PC-3 (cell line): ENCODE results near the gene SSBP2. TPM values are rescaled to one million over a fixed set of nuclear protein-coding genes. Genes with fewer than 3 reads are reported as not detected.

Experiments used
- ATAC-seq: fragments of 200-7000 bp; cut with Tn5 transposase; 2 replicates; pipeline ENCODE4 v1.9.1; 2020; ENCODE audit warnings: mild to moderate bottlenecking, moderate library complexity
- BruUV-seq: library from RNA; stranded (reverse); fragments of 400-500 nt; replicated peaks from 2 replicates; lab custom pipeline; 2021; lab: Mats Ljungman, UMichigan
- CTCF ChIA-PET: fragments of 300-600 bp; sonication (Branson Sonifier 250); formaldehyde crosslinking; loops from one replicate; lab custom pipeline; 2022; ENCODE audit warnings: antibody characterized with exemption; lab: Charles Lee
- POLR2A ChIA-PET: fragments of 300-600 bp; sonication (Branson Sonifier 250); formaldehyde crosslinking; loops from one replicate; lab custom pipeline; 2022; ENCODE audit warnings: antibody characterized with exemption; ENCODE audit not compliant: unreplicated experiment; lab: Charles Lee
- DNase-seq: peaks from one replicate; pipeline ENCODE4 v3.0.0-alpha.2; 2015
- H2AFZ ChIP-seq: fragments of 300-600 bp; sonication (generic); 2 replicates; pipeline ENCODE4 v1.6.0; 2016; ENCODE audit warnings: antibody characterized with exemption, low read length
- H3F3A ChIP-seq: fragments of 300-600 bp; sonication (generic); one replicate; pipeline ENCODE4 v1.6.0; 2017; ENCODE audit warnings: antibody characterized with exemption, low read length, control low read depth, mild to moderate bottlenecking; ENCODE audit not compliant: unreplicated experiment
- H3K27ac ChIP-seq: fragments of 300-600 bp; sonication (generic); 2 replicates; pipeline ENCODE4 v1.5.1; 2016; ENCODE audit warnings: mild to moderate bottlenecking, low read length
- H3K27me3 ChIP-seq: fragments of 300-600 bp; sonication (generic); 2 replicates; pipeline ENCODE4 v1.6.1; 2016; ENCODE audit warnings: low read length, mixed read lengths
- H3K36me3 ChIP-seq: fragments of 300-600 bp; sonication (generic); 2 replicates; pipeline ENCODE4 v1.6.1; 2016; ENCODE audit warnings: low read depth, mixed run types, low read length, mixed read lengths
- H3K4me1 ChIP-seq: fragments of 300-600 bp; sonication (generic); 2 replicates; pipeline ENCODE4 v1.5.1; 2016; ENCODE audit warnings: low read length; ENCODE audit not compliant: insufficient read depth
- H3K4me2 ChIP-seq: fragments of 300-600 bp; sonication (generic); 2 replicates; pipeline ENCODE4 v1.6.0; 2016; ENCODE audit warnings: low read length
- H3K4me3 ChIP-seq: fragments of 300-600 bp; sonication (generic); 2 replicates; pipeline ENCODE4 v1.5.1; 2016; ENCODE audit warnings: mild to moderate bottlenecking, low read length, mixed read lengths
- H3K79me2 ChIP-seq: fragments of 300-600 bp; sonication (generic); 2 replicates; pipeline ENCODE4 v1.6.1; 2017; ENCODE audit warnings: low read length, mixed read lengths
- H3K9ac ChIP-seq: fragments of 300-600 bp; sonication (generic); 2 replicates; pipeline ENCODE4 v1.6.0; 2016; ENCODE audit warnings: mild to moderate bottlenecking, low read length
- H3K9me2 ChIP-seq: fragments of 300-600 bp; sonication (generic); replicated peaks from 2 replicates; pipeline ENCODE4 v1.6.1; 2016; ENCODE audit warnings: mixed run types, low read length, mixed read lengths
- H3K9me3 ChIP-seq: fragments of 300-600 bp; sonication (generic); 2 replicates; pipeline ENCODE4 v1.6.1; 2016; ENCODE audit warnings: low read length, mixed read lengths
- H4K20me1 ChIP-seq: fragments of 300-600 bp; sonication (generic); 2 replicates; pipeline ENCODE4 v1.6.1; 2016; ENCODE audit warnings: low read length, mixed read lengths
- CTCF ChIP-seq: fragments of 300-600 bp; sonication (generic); conservative IDR thresholded peaks from 2 replicates; pipeline ENCODE4 v1.5.1; 2017; ENCODE audit warnings: antibody characterized with exemption, low read depth, mild to moderate bottlenecking, low read length
- EZH2 ChIP-seq: fragments of 300-600 bp; sonication (generic); IDR thresholded peaks from one replicate; pipeline ENCODE4 v1.6.1; 2017; ENCODE audit warnings: antibody characterized with exemption, mild to moderate bottlenecking, low read length; ENCODE audit not compliant: unreplicated experiment
- EZH2phosphoT487 ChIP-seq: fragments of 300-600 bp; sonication (generic); IDR thresholded peaks from 2 replicates; pipeline ENCODE4 v1.6.1; 2018; ENCODE audit warnings: mild to moderate bottlenecking, antibody characterized with exemption, low read length, borderline replicate concordance
- intact Hi-C: fragments of 100-400 bp; cut with micrococcal nuclease; formaldehyde crosslinking; loops from 2 replicates; pipeline ENCODE4 v1.9.0; 2023
- total RNA-seq: library from RNA; depleted of rRNA; stranded (reverse); fragments of >200 nt; gene quantifications from 2 replicates; pipeline ENCODE4 v1.2.3, GENCODE V29; 2014

Gene SSBP2
- total RNA-seq, 1 experiment from 2014 or later, result 5.8 TPM

GRCh38 chr5:81786496-81786895 is 35.6 kb upstream of the SSBP2 start:
- H3K27ac ChIP-seq, result no peak overlapping the region
- TF ChIP-seq EZH2, result no peak
- TF ChIP-seq EZH2phosphoT487, result no peak
- TF ChIP-seq CTCF, result no peak
- H3K79me2 ChIP-seq, result no peaks in the 10 kb centered on the region
- no peaks in the 10 kb centered on the region for H3K36me3 ChIP-seq
- H3F3A ChIP-seq, result no peaks in the 10 kb centered on the region
- H3K9me3 ChIP-seq, result no peaks in the 10 kb centered on the region
- DNase-seq (no peak), ATAC-seq (no peak)
- H3K27me3 ChIP-seq, result no peaks in the 10 kb centered on the region
- no peak overlapping the region for H2AFZ ChIP-seq
- no TSS peak for BruUV-seq
- intact Hi-C loops, result loop anchor here (5.0 kb wide), 1 partner anchor 51 kb away; no protein-coding TSS in a partner anchor
- H3K9me2 ChIP-seq, result no peaks in the 10 kb centered on the region
- H3K4me3 ChIP-seq, result no peak overlapping the region
- H4K20me1 ChIP-seq, result no peaks in the 10 kb centered on the region
- no peaks in the 10 kb centered on the region for H3K4me1 ChIP-seq
- H3K4me2 ChIP-seq, result no peak overlapping the region
- POLR2A ChIA-PET, result no interaction called here
- no peak overlapping the region for H3K9ac ChIP-seq
- CTCF ChIA-PET, result no interaction called here

GRCh38 chr5:81785322-81785721 is 34.4 kb upstream of the SSBP2 start:
- intact Hi-C loops, result loop anchor here (5.0 kb wide), 1 partner anchor 52 kb away; no protein-coding TSS in a partner anchor
- POLR2A ChIA-PET, result no interaction called here
- no peaks in the 10 kb centered on the region for H4K20me1 ChIP-seq
- no peak overlapping the region for H3K27ac ChIP-seq
- no peak overlapping the region for H3K4me2 ChIP-seq
- H2AFZ ChIP-seq, result no peak overlapping the region
- CTCF ChIA-PET, result interaction anchor here (0.5 to 1.0 kb wide), 6 partner anchors 19 to 381 kb away, joined by 3 to 5 read pairs (median 4); no protein-coding TSS in a partner anchor
- H3F3A ChIP-seq, result no peaks in the 10 kb centered on the region
- no peak overlapping the region for H3K9ac ChIP-seq
- TF ChIP-seq EZH2phosphoT487 (no peak), EZH2 (no peak), CTCF (no peak; the same call in 1 of the 2 replicates)
- no TSS peak for BruUV-seq
- H3K4me3 ChIP-seq, result no peak overlapping the region
- peak; percentile 16 for DNase-seq
- no peaks in the 10 kb centered on the region for H3K27me3 ChIP-seq
- no peaks in the 10 kb centered on the region for H3K36me3 ChIP-seq
- no peaks in the 10 kb centered on the region for H3K9me2 ChIP-seq
- no peaks in the 10 kb centered on the region for H3K4me1 ChIP-seq
- no peaks in the 10 kb centered on the region for H3K9me3 ChIP-seq
- ATAC-seq, result no peak
- H3K79me2 ChIP-seq, result no peaks in the 10 kb centered on the region

- H3K9me2 ChIP-seq, result no peaks in the 10 kb centered on the region
- H3K4me2 ChIP-seq, result no peak overlapping the region
- no peak for ATAC-seq
- no peak overlapping the region for H2AFZ ChIP-seq
- H3K27ac ChIP-seq, result no peak overlapping the region
- no peaks in the 10 kb centered on the region for H4K20me1 ChIP-seq
- TF ChIP-seq EZH2 (no peak), CTCF (no peak), EZH2phosphoT487 (no peak)
- ChIA-PET CTCF (no interaction called here), POLR2A (no interaction called here)
- intact Hi-C loops, result no loop called here
- H3F3A ChIP-seq, result no peaks in the 10 kb centered on the region
- no peaks in the 10 kb centered on the region for H3K79me2 ChIP-seq
- H3K36me3 ChIP-seq, result no peaks in the 10 kb centered on the region
- BruUV-seq, result no TSS peak
- no peak overlapping the region for H3K4me3 ChIP-seq
- DNase-seq, result no peak
- H3K27me3 ChIP-seq, result no peaks in the 10 kb centered on the region
- no peaks in the 10 kb centered on the region for H3K9me3 ChIP-seq
- H3K9ac ChIP-seq, result no peak overlapping the region
- no peaks in the 10 kb centered on the region for H3K4me1 ChIP-seq
Observed at GRCh38 chr5:81783401-81783800, 32.5 kb upstream of the SSBP2 start.
